ENCODE data around the gene TMEM86B. TPM values are rescaled to one million over a fixed set of nuclear protein-coding genes. Genes with fewer than 3 reads are reported as not detected.

TMEM86B gene
- total RNA-seq, 6 donors from 2014 or later: 2.0 to 10.5 (median 4.8) TPM

- Histone ChIP-seq H3K36me3 (peaks cover 0 to 6% (median 0%) of the 10 kb centered on the region in 4 donors), H3K4me1 (peaks cover 43 to 71% (median 53%) of the 10 kb centered on the region in 4 donors), H3K4me3 (peak overlapping the region in 3 of 4 donors; percentile 92 to 98 (median 98)), H3K27ac (peak overlapping the region in 2 of 4 donors; percentile 95), H3K27me3 (no peaks in the 10 kb centered on the region), H3K9me3 (no peaks in the 10 kb centered on the region)
- WGBS, 2 donors: 45 to 51% methylated on average over 17 to 22 of the region's 22 CpGs
- DNase-seq (no peak), ATAC-seq (ENCODE audit: low FRiP score in 2 of 2) (no peak)
- no peak for TF ChIP-seq POLR2A (IDR thresholded peaks at IDR 0.05)
- no peak for TF ChIP-seq POLR2AphosphoS5 (IDR thresholded peaks at IDR 0.05)
- TF ChIP-seq CTCF (IDR thresholded peaks at IDR 0.05): no peak
- TF ChIP-seq EP300 (IDR thresholded peaks at IDR 0.05): no peak
These were observed 28.2 kb upstream of the TMEM86B start for GRCh38 chr19:55256562-55257460.

GRCh38 chr19:55255618-55256423 is 27.3 kb upstream of the TMEM86B start:
- H3K27me3 ChIP-seq: no peaks in the 10 kb centered on the region
- WGBS, 2 donors: 59 to 60% methylated on average over 12 to 16 of the region's 17 CpGs
- DNase-seq (no peak), ATAC-seq (ENCODE audit: low FRiP score in 2 of 2) (no peak)
- peaks cover 43 to 80% (median 59%) of the 10 kb centered on the region in 4 donors for H3K4me1 ChIP-seq
- TF ChIP-seq POLR2A (IDR thresholded peaks at IDR 0.05) (no peak), POLR2AphosphoS5 (IDR thresholded peaks at IDR 0.05) (no peak), EP300 (IDR thresholded peaks at IDR 0.05) (no peak), CTCF (IDR thresholded peaks at IDR 0.05) (no peak)
- H3K27ac ChIP-seq: peak overlapping the region; percentile 60 to 86 (median 73)
- H3K9me3 ChIP-seq: no peaks in the 10 kb centered on the region
- peak overlapping the region in 2 of 4 donors; percentile 98 for H3K4me3 ChIP-seq
- peaks cover 0 to 6% (median 0%) of the 10 kb centered on the region in 4 donors for H3K36me3 ChIP-seq

GRCh38 chr19:55254625-55254977 is 26.0 kb upstream of the TMEM86B start:
- peaks cover 37 to 83% (median 56%) of the 10 kb centered on the region in 4 donors for H3K4me1 ChIP-seq
- peaks cover 0 to 6% (median 0%) of the 10 kb centered on the region in 4 donors for H3K36me3 ChIP-seq
- no peaks in the 10 kb centered on the region for H3K9me3 ChIP-seq
- WGBS, 2 donors: 60% methylated on average over 6 of the region's 6 CpGs; no CpG with 5 or more reads in 1 of the 2 donors
- H3K27me3 ChIP-seq: no peaks in the 10 kb centered on the region
- peak overlapping the region in 3 of 4 donors; percentile 25 to 98 (median 32) for H3K4me3 ChIP-seq
- TF ChIP-seq EP300 (IDR thresholded peaks at IDR 0.05) (no peak), CTCF (IDR thresholded peaks at IDR 0.05) (no peak), POLR2AphosphoS5 (IDR thresholded peaks at IDR 0.05) (no peak)
- ATAC-seq (ENCODE audit: low FRiP score in 2 of 2) (no peak), DNase-seq (no peak)
- H3K27ac ChIP-seq: peak overlapping the region; percentile 72 to 86 (median 78)

GRCh38 chr19:55253842-55254624 is 25.5 kb upstream of the TMEM86B start:
- H3K4me3 ChIP-seq: peak overlapping the region in 3 of 4 donors; percentile 25 to 98 (median 32)
- no peaks in the 10 kb centered on the region for H3K9me3 ChIP-seq
- TF ChIP-seq EP300 (IDR thresholded peaks at IDR 0.05) (no peak), POLR2AphosphoS5 (IDR thresholded peaks at IDR 0.05) (no peak), POLR2A (IDR thresholded peaks at IDR 0.05) (no peak), CTCF (IDR thresholded peaks at IDR 0.05) (no peak)
- peak overlapping the region; percentile 72 to 86 (median 78) for H3K27ac ChIP-seq
- H3K36me3 ChIP-seq: peaks cover 0 to 6% (median 0%) of the 10 kb centered on the region in 4 donors
- no peaks in the 10 kb centered on the region for H3K27me3 ChIP-seq
- ATAC-seq (ENCODE audit: low FRiP score in 2 of 2): no peak
- DNase-seq: no peak
- WGBS, 2 donors: 51 to 56% methylated on average over 13 to 23 of the region's 23 CpGs
- peaks cover 36 to 85% (median 55%) of the 10 kb centered on the region in 4 donors for H3K4me1 ChIP-seq
